ENCODE data around the gene PRIM2.
"Not testable (repeated sequence)": the region's sequence is repeated elsewhere in the genome, so short reads cannot be mapped to it uniquely, and the experiment has no call there.

DNA sequence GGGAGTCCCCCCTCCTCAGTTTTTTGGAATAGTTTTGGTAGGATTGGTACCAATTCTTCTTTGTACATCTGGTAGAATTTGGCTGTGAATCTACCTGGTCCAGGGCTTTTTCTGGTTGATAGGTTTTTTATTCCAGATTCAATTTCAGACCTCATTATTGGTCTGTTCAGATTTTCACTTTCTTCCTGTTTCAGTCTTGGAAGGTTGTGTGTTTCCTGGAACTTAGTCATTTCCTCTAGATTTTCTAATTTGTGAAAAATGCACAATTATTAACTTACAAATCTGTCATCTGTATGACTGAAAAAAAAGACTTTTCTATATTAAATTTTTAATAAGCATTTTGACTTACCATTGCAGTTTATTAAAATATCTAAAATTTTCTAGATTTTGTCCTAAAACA, 287.9 kb downstream of the PRIM2 start:
- TF ChIP-seq ZNF174, ZNF792, ZNF664, ZNF621 (tag by site-specific recombination; IDR thresholded peaks at IDR 0.05): not testable (repeated sequence)
- TF ChIP-seq, protein P1, sequence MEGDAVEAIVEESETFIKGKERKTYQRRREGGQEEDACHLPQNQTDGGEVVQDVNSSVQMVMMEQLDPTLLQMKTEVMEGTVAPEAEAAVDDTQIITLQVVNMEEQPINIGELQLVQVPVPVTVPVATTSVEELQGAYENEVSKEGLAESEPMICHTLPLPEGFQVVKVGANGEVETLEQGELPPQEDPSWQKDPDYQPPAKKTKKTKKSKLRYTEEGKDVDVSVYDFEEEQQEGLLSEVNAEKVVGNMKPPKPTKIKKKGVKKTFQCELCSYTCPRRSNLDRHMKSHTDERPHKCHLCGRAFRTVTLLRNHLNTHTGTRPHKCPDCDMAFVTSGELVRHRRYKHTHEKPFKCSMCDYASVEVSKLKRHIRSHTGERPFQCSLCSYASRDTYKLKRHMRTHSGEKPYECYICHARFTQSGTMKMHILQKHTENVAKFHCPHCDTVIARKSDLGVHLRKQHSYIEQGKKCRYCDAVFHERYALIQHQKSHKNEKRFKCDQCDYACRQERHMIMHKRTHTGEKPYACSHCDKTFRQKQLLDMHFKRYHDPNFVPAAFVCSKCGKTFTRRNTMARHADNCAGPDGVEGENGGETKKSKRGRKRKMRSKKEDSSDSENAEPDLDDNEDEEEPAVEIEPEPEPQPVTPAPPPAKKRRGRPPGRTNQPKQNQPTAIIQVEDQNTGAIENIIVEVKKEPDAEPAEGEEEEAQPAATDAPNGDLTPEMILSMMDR (tag by site-specific recombination; IDR thresholded peaks at IDR 0.05), result not testable (repeated sequence)
- TF ChIP-seq, protein P2, sequence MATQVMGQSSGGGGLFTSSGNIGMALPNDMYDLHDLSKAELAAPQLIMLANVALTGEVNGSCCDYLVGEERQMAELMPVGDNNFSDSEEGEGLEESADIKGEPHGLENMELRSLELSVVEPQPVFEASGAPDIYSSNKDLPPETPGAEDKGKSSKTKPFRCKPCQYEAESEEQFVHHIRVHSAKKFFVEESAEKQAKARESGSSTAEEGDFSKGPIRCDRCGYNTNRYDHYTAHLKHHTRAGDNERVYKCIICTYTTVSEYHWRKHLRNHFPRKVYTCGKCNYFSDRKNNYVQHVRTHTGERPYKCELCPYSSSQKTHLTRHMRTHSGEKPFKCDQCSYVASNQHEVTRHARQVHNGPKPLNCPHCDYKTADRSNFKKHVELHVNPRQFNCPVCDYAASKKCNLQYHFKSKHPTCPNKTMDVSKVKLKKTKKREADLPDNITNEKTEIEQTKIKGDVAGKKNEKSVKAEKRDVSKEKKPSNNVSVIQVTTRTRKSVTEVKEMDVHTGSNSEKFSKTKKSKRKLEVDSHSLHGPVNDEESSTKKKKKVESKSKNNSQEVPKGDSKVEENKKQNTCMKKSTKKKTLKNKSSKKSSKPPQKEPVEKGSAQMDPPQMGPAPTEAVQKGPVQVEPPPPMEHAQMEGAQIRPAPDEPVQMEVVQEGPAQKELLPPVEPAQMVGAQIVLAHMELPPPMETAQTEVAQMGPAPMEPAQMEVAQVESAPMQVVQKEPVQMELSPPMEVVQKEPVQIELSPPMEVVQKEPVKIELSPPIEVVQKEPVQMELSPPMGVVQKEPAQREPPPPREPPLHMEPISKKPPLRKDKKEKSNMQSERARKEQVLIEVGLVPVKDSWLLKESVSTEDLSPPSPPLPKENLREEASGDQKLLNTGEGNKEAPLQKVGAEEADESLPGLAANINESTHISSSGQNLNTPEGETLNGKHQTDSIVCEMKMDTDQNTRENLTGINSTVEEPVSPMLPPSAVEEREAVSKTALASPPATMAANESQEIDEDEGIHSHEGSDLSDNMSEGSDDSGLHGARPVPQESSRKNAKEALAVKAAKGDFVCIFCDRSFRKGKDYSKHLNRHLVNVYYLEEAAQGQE (tag by site-specific recombination; IDR thresholded peaks at IDR 0.05), result not testable (repeated sequence)
- TF ChIP-seq, protein P3, sequence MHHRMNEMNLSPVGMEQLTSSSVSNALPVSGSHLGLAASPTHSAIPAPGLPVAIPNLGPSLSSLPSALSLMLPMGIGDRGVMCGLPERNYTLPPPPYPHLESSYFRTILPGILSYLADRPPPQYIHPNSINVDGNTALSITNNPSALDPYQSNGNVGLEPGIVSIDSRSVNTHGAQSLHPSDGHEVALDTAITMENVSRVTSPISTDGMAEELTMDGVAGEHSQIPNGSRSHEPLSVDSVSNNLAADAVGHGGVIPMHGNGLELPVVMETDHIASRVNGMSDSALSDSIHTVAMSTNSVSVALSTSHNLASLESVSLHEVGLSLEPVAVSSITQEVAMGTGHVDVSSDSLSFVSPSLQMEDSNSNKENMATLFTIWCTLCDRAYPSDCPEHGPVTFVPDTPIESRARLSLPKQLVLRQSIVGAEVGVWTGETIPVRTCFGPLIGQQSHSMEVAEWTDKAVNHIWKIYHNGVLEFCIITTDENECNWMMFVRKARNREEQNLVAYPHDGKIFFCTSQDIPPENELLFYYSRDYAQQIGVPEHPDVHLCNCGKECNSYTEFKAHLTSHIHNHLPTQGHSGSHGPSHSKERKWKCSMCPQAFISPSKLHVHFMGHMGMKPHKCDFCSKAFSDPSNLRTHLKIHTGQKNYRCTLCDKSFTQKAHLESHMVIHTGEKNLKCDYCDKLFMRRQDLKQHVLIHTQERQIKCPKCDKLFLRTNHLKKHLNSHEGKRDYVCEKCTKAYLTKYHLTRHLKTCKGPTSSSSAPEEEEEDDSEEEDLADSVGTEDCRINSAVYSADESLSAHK (tag by site-specific recombination; IDR thresholded peaks at IDR 0.05), result not testable (repeated sequence)
- TF ChIP-seq, protein P4, sequence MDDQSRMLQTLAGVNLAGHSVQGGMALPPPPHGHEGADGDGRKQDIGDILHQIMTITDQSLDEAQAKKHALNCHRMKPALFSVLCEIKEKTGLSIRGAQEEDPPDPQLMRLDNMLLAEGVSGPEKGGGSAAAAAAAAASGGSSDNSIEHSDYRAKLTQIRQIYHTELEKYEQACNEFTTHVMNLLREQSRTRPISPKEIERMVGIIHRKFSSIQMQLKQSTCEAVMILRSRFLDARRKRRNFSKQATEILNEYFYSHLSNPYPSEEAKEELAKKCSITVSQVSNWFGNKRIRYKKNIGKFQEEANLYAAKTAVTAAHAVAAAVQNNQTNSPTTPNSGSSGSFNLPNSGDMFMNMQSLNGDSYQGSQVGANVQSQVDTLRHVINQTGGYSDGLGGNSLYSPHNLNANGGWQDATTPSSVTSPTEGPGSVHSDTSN (CRISPR knock-in tag; IDR thresholded peaks at IDR 0.05), result not testable (repeated sequence)

Data from HEK293 (cell line).